ENCODE results near the gene FFAR2. TPM values are rescaled to one million over a fixed set of nuclear protein-coding genes. Genes with fewer than 3 reads are reported as not detected.

Gene FFAR2
- total and polyA plus RNA-seq, 10 donors = 0.89 to 53.5 (median 9.7) TPM

- peak; percentile 92 for DNase-seq
- 26 to 30% (median 28%) methylated on average over 27 to 30 of the region's 30 CpGs for WGBS, 5 donors
- Histone ChIP-seq H3K36me3 (no peaks in the 10 kb centered on the region), H3K4me3 (peak overlapping the region in 1 of 8 donors; percentile 42), H3K27ac (no peak overlapping the region), H3K4me1 (peaks cover 0 to 11% (median 7%) of the 10 kb centered on the region in 6 donors), H3K9me3 (no peaks in the 10 kb centered on the region), H3K27me3 (replicated peaks in 1 of 7) (peaks cover 0 to 40% (median 0%) of the 10 kb centered on the region in 7 donors)
- TF ChIP-seq POLR2AphosphoS5 (IDR thresholded peaks at IDR 0.05) (peak in 2 of 3 donors; percentile 46 to 52), CTCF (IDR thresholded peaks at IDR 0.05 in 8 of 11, conservative IDR thresholded peaks at IDR 0.05 in 3 of 11) (peak; percentile 94 to 99 (median 98)), POLR2A (IDR thresholded peaks at IDR 0.05) (no peak)
- intact Hi-C loops (cut with DNase I; ENCODE audit: low total_unique reads) = loop anchor here (10.0 kb wide), 1 partner anchor 141 kb away; the partner anchor contains the start of gene FFAR3
These were observed 47.3 kb downstream of the FFAR2 start for GRCh38 chr19:35495107-35496064.

- H3K4me3 ChIP-seq = no peak overlapping the region
- intact Hi-C loops (cut with DNase I; ENCODE audit: low total_unique reads) = loop anchor here (10.0 kb wide), 1 partner anchor 143 kb away; the partner anchor contains the start of gene FFAR3
- peaks cover 0 to 11% (median 7%) of the 10 kb centered on the region in 6 donors for H3K4me1 ChIP-seq
- no peaks in the 10 kb centered on the region for H3K36me3 ChIP-seq
- no peak overlapping the region for H3K27ac ChIP-seq
- H3K27me3 ChIP-seq (replicated peaks in 1 of 7) = peaks cover 0 to 38% (median 0%) of the 10 kb centered on the region in 7 donors
- 75 to 87% (median 83%) methylated on average over 14 of the region's 14 CpGs for WGBS, 5 donors
- TF ChIP-seq POLR2AphosphoS5 (IDR thresholded peaks at IDR 0.05) = no peak
- TF ChIP-seq CTCF (IDR thresholded peaks at IDR 0.05 in 8 of 11, conservative IDR thresholded peaks at IDR 0.05 in 3 of 11) = no peak
- TF ChIP-seq POLR2A (IDR thresholded peaks at IDR 0.05) = no peak
- H3K9me3 ChIP-seq = no peaks in the 10 kb centered on the region
- DNase-seq = no peak
These were observed 49.3 kb downstream of the FFAR2 start for GRCh38 chr19:35497406-35497805.

GRCh38 chr19:35498220-35498619 is 50.2 kb downstream of the FFAR2 start:
- 80 to 98% (median 89%) methylated on average over 3 of the region's 3 CpGs for WGBS, 5 donors
- Histone ChIP-seq H3K4me3 (no peak overlapping the region), H3K9me3 (no peaks in the 10 kb centered on the region), H3K27me3 (replicated peaks in 1 of 7) (peaks cover 0 to 43% (median 0%) of the 10 kb centered on the region in 7 donors), H3K27ac (no peak overlapping the region), H3K36me3 (no peaks in the 10 kb centered on the region), H3K4me1 (peaks cover 0 to 11% (median 7%) of the 10 kb centered on the region in 6 donors)
- TF ChIP-seq POLR2A (IDR thresholded peaks at IDR 0.05) (no peak), POLR2AphosphoS5 (IDR thresholded peaks at IDR 0.05) (no peak), CTCF (IDR thresholded peaks at IDR 0.05 in 8 of 11, conservative IDR thresholded peaks at IDR 0.05 in 3 of 11) (no peak)
- DNase-seq = no peak
- intact Hi-C loops (cut with DNase I; ENCODE audit: low total_unique reads) = loop anchor here (10.0 kb wide), 1 partner anchor 143 kb away; the partner anchor contains the start of gene FFAR3

All from spleen (tissue), 11 donors.